NCI-H146 (cell line): ENCODE results near the gene MATK.
"Not testable (repeated sequence)": the region's sequence is repeated elsewhere in the genome, so short reads cannot be mapped to it uniquely, and the experiment has no call there.

Experiments
- DNase-seq: peaks from one replicate; lab custom pipeline; 2025; lab: John Stamatoyannopoulos, UW

The MATK gene

GRCh38 chr19:3770136-3770999 is 15.8 kb downstream of the MATK start:
- no peak for DNase-seq

- DNase-seq, result no peak
Measured at GRCh38 chr19:3769494-3769893, 16.7 kb downstream of the MATK start.

GRCh38 chr19:3768748-3769099 is 17.5 kb downstream of the MATK start:
- no peak for DNase-seq

- no peak for DNase-seq
Measured at GRCh38 chr19:3768015-3768747, 18.0 kb downstream of the MATK start.

- no peak for DNase-seq
Measured at GRCh38 chr19:3767050-3767449, 19.1 kb downstream of the MATK start.

- no peak for DNase-seq
Measured at GRCh38 chr19:3766520-3766919, 19.7 kb downstream of the MATK start.

GRCh38 chr19:3765757-3766156 is 20.4 kb downstream of the MATK start:
- not testable (repeated sequence) for DNase-seq

- DNase-seq, result no peak
Measured at GRCh38 chr19:3765121-3765520, 21.1 kb downstream of the MATK start.

- DNase-seq, result peak; percentile 95
Measured at GRCh38 chr19:3762501-3763459, 23.4 kb downstream of the MATK start, which contains the start of gene MRPL54. Gene MRPL54, plus strand, starts transcription at chr19:3762682. Its CDS starts 19 bp downstream, at chr19:3762701.

- DNase-seq, result no peak
Measured at GRCh38 chr19:3762130-3762473, 24.1 kb downstream of the MATK start.

- DNase-seq, result peak; percentile 77
Measured at GRCh38 chr19:3761382-3762129, 24.6 kb downstream of the MATK start, which contains the start of gene APBA3. Gene APBA3, minus strand, starts transcription at chr19:3761692. Its CDS starts 1,428 bp downstream, at chr19:3760264.

- DNase-seq, result no peak
Measured at GRCh38 chr19:3760871-3761361, 25.3 kb downstream of the MATK start.

GRCh38 chr19:3759482-3760254 is 26.5 kb downstream of the MATK start:
- DNase-seq, result no peak

GRCh38 chr19:3758297-3758696 is 27.9 kb downstream of the MATK start:
- DNase-seq, result not testable (repeated sequence)

GRCh38 chr19:3757705-3758104 is 28.5 kb downstream of the MATK start:
- not testable (repeated sequence) for DNase-seq

- DNase-seq, result no peak
Measured at GRCh38 chr19:3753631-3754410, 32.4 kb downstream of the MATK start.

GRCh38 chr19:3752492-3752891 is 33.7 kb downstream of the MATK start:
- DNase-seq, result no peak

GRCh38 chr19:3751236-3751635 is 34.9 kb downstream of the MATK start:
- no peak for DNase-seq

GRCh38 chr19:3750211-3750610 is 36.0 kb downstream of the MATK start:
- DNase-seq, result no peak

GRCh38 chr19:3748965-3749364 is 37.2 kb downstream of the MATK start:
- DNase-seq, result no peak
